Esophagus squamous epithelium (tissue), 5 donors: Measurements from ENCODE around the gene RBKS. TPM values are rescaled to one million over a fixed set of nuclear protein-coding genes. Genes with fewer than 3 reads are reported as not detected.

Source experiments
- DNase-seq: peaks from one replicate; lab custom pipeline; 2025; lab: John Stamatoyannopoulos, UW
- H3K27ac ChIP-seq, 4 donors: fragments of 200-600 bp; sonication (generic); one replicate each; pipeline ENCODE4 v1.5.1; 2016 to 2019; ENCODE audit warnings: mild to moderate bottlenecking in 1 of 4
- H3K27me3 ChIP-seq, 4 donors: fragments of 200-600 bp; sonication (generic); 1 replicate in 3 of 4; 2 replicates in 1 of 4; pipeline versions ENCODE4 v1.5.1 to v1.6.0; 2017 to 2021; ENCODE audit warnings: antibody characterized with exemption in 1 of 4
- H3K36me3 ChIP-seq, 3 donors: fragments of 200-600 bp; sonication (generic); one replicate each; pipeline ENCODE4 v1.5.1; 2016 to 2019
- H3K4me1 ChIP-seq, 3 donors: fragments of 200-600 bp; sonication (generic); one replicate each; pipeline ENCODE4 v1.5.1; 2017 to 2019
- H3K4me3 ChIP-seq, 4 donors: fragments of 200-600 bp; sonication (generic); 1 replicate in 3 of 4; 2 replicates in 1 of 4; pipeline ENCODE4 v1.5.1; 2016 to 2019; ENCODE audit warnings: mild to moderate bottlenecking in 2 of 4, moderate library complexity in 1 of 4
- H3K9me3 ChIP-seq, 3 donors: fragments of 200-600 bp; sonication (generic); one replicate each; pipeline ENCODE4 v1.5.1; 2016 to 2019
- POLR2A ChIP-seq, 4 donors: fragments of 450-650 bp; IDR thresholded peaks; one replicate each; pipeline ENCODE4 v1.6.1; 2017; ENCODE audit warnings: antibody characterized with exemption in 4 of 4, mild to moderate bottlenecking in 4 of 4, moderate library complexity in 3 of 4
- WGBS, 2 donors: methylation state at CpG; one replicate each; pipeline ENCODE4 v1.1.5; 2018; 5-methylcytosine and 5-hydroxymethylcytosine counted together
- intact Hi-C: fragments of 100-400 bp; cut with DNase I; formaldehyde crosslinking; loops from one replicate; pipeline ENCODE4 v1.15.0; 2022
- total RNA-seq, 4 donors: library from RNA; depleted of rRNA; stranded (reverse); fragments of >200 nt; gene quantifications; one replicate each; pipeline ENCODE4 v1.1.0, GENCODE V29; 2016
- TF ChIP-seq, protein P1 (sequence below), 6 experiments: fragments of 450-650 bp in 4 of 6; fragments of 200-600 bp in 2 of 6; sonication (generic) in 2 of 6; IDR thresholded peaks; one replicate each; pipeline ENCODE4 v1.5.1; 2016 to 2019; ENCODE audit warnings: antibody characterized with exemption in 6 of 6, mild to moderate bottlenecking in 4 of 6, moderate library complexity in 4 of 6
- donor health status: DM: yes; HTN: yes; CAD: no.

Gene RBKS
- total RNA-seq, 4 donors from 2014 or later = 1.4 to 5.2 (median 1.6) TPM

DNA sequence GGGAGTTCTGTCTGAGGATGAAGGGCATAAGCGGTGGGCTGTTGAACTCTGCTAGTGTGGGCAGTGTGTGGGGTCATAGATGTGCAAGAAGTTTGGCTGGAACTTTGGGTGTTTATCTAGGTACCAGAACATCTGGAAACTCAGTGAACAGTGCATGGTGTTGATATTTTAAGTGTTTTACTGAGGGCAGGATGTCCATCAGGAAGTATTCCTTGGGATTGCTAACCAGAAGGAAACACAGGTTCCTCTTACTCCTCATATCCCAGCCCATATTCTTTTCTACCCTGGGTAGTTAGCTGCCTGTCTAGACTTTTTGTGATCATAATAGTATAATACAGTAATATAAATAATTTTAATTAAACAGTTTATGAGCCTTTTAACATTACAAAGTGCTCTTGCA lies 15.9 kb upstream of the RBKS start:
- H3K36me3 ChIP-seq = no peaks in the 10 kb centered on the region
- DNase-seq = no peak
- no peak for TF ChIP-seq POLR2A (IDR thresholded peaks at IDR 0.05)
- TF ChIP-seq, protein P1, sequence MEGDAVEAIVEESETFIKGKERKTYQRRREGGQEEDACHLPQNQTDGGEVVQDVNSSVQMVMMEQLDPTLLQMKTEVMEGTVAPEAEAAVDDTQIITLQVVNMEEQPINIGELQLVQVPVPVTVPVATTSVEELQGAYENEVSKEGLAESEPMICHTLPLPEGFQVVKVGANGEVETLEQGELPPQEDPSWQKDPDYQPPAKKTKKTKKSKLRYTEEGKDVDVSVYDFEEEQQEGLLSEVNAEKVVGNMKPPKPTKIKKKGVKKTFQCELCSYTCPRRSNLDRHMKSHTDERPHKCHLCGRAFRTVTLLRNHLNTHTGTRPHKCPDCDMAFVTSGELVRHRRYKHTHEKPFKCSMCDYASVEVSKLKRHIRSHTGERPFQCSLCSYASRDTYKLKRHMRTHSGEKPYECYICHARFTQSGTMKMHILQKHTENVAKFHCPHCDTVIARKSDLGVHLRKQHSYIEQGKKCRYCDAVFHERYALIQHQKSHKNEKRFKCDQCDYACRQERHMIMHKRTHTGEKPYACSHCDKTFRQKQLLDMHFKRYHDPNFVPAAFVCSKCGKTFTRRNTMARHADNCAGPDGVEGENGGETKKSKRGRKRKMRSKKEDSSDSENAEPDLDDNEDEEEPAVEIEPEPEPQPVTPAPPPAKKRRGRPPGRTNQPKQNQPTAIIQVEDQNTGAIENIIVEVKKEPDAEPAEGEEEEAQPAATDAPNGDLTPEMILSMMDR (IDR thresholded peaks at IDR 0.05) = no peak
- H3K27me3 ChIP-seq = no peaks in the 10 kb centered on the region
- intact Hi-C loops = no loop called here
- H3K27ac ChIP-seq = no peak overlapping the region
- no peak overlapping the region for H3K4me3 ChIP-seq
- 92 to 93% methylated on average over 1 of the region's 1 CpG for WGBS, 2 donors
- peaks cover 0 to 15% (median 0%) of the 10 kb centered on the region in 3 donors for H3K4me1 ChIP-seq
- no peaks in the 10 kb centered on the region for H3K9me3 ChIP-seq

DNA sequence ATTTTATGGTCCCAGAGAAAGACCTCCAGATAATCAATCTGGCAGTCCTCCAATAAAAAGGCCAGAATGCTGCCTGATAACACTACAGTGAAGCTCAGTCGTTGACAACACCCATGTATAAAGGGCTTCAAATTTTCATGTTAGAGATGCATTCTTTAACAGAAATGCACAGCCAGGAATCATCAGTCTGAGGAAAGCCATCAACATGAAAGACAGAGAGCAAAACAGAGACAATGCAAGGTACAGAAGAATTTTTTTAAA lies 14.1 kb upstream of the RBKS start:
- TF ChIP-seq, protein P1 (IDR thresholded peaks at IDR 0.05) = no peak
- no peak for TF ChIP-seq POLR2A (IDR thresholded peaks at IDR 0.05)
- 71 to 100% methylated on average over 1 of the region's 1 CpG for WGBS, 2 donors
- Histone ChIP-seq H3K27ac (no peak overlapping the region), H3K27me3 (no peaks in the 10 kb centered on the region), H3K4me1 (peaks cover 0 to 5% (median 0%) of the 10 kb centered on the region in 3 donors), H3K9me3 (no peaks in the 10 kb centered on the region), H3K4me3 (no peak overlapping the region), H3K36me3 (peaks cover 0 to 8% (median 0%) of the 10 kb centered on the region in 3 donors)
- no peak for DNase-seq
- intact Hi-C loops = no loop called here

DNA sequence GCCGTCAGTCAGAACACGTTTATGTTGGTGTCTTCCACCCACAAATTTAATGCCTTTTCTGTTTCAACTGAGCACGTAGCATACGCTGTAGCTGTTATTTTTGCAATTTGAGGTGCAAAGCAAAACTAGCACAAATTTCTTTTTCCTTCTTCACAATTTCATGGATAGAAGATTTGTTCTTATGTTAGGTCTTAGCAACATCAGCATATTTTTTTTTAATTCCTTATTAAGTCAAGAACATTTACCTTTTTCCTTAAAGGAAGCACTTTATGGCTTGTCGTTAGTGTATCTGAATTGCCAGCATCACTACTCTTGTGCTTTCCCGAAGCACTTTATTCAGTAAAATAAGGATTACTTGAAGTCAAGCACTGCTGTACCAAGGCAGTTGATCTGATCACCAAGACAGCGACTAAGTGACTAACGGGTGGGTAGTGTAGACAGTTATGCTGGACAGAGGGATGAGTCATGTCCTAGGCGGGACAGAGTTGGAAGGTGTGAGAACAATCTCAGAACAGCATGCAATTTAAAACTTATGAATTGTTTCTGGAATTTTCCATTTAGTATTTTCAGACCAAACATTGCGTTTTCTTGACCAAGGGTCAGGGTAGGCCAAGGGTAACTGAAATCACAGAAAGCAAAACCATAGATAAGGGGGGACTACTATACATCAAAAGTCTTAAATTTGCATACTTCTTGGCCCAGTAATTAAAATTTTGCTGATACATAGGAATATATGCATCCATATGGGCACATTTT lies 13.6 kb upstream of the RBKS start:
- intact Hi-C loops = no loop called here
- H3K27ac ChIP-seq = no peak overlapping the region
- DNase-seq = no peak
- H3K9me3 ChIP-seq = no peaks in the 10 kb centered on the region
- H3K4me1 ChIP-seq = no peaks in the 10 kb centered on the region
- whole genome bisulfite sequencing, 2 donors = 82 to 84% methylated on average over 10 of the region's 10 CpGs
- H3K4me3 ChIP-seq = no peak overlapping the region
- peaks cover 0 to 13% (median 0%) of the 10 kb centered on the region in 3 donors for H3K36me3 ChIP-seq
- TF ChIP-seq POLR2A (IDR thresholded peaks at IDR 0.05) = no peak
- TF ChIP-seq, protein P1 (IDR thresholded peaks at IDR 0.05) = no peak
- no peaks in the 10 kb centered on the region for H3K27me3 ChIP-seq

DNA sequence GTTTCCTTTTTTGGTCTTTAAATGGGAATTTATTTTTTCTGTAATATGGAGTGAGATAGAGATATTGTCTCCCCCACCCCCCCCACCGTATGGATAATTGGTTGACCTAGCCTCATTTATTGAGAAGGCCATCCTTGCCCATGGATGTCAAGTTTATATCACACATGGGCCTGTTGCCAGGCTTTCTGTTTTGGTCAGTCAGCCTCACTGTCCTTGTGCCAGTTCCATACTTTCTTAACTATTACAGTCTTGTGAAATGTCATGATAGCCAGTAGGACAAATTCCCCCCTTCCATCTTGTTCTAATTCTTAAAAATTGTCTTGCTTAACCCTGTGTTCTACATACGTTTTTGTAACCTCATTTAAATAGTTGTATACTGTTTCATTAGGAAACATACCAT lies 12.8 kb upstream of the RBKS start:
- H3K27me3 ChIP-seq = no peaks in the 10 kb centered on the region
- WGBS, 2 donors = 73 to 88% methylated on average over 2 of the region's 2 CpGs
- no peak for DNase-seq
- H3K27ac ChIP-seq = no peak overlapping the region
- no peak overlapping the region for H3K4me3 ChIP-seq
- H3K9me3 ChIP-seq = no peaks in the 10 kb centered on the region
- H3K4me1 ChIP-seq = no peaks in the 10 kb centered on the region
- TF ChIP-seq, protein P1 (IDR thresholded peaks at IDR 0.05) = no peak
- TF ChIP-seq POLR2A (IDR thresholded peaks at IDR 0.05) = no peak
- H3K36me3 ChIP-seq = peaks cover 0 to 21% (median 0%) of the 10 kb centered on the region in 3 donors
- intact Hi-C loops = no loop called here

DNA sequence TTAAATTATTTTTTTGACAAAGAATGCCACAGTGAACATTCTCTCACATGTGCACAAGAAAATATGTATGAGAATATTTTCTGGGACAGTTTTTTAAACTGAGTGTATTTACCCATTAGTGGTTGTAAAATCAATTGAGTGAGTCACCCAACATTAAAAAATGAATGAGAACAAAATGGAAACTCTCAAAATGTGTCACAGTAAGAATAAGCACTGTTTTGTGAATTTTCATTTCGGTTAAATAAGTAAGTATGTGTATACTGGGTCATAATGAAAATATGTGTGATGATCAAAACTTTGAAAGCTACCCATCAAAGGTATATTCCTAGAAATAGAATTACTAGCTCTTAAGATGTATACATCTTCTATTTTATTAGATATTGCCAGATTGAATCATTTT lies 11.9 kb upstream of the RBKS start:
- no peaks in the 10 kb centered on the region for H3K27me3 ChIP-seq
- peaks cover 0 to 27% (median 0%) of the 10 kb centered on the region in 3 donors for H3K36me3 ChIP-seq
- DNase-seq = no peak
- H3K9me3 ChIP-seq = no peaks in the 10 kb centered on the region
- 71 to 88% methylated on average over 1 of the region's 1 CpG for WGBS, 2 donors
- intact Hi-C loops = no loop called here
- no peak for TF ChIP-seq POLR2A (IDR thresholded peaks at IDR 0.05)
- TF ChIP-seq, protein P1 (IDR thresholded peaks at IDR 0.05) = no peak
- no peak overlapping the region for H3K4me3 ChIP-seq
- no peaks in the 10 kb centered on the region for H3K4me1 ChIP-seq
- H3K27ac ChIP-seq = no peak overlapping the region
